Astrocyte (in vitro differentiated cells and primary cell): ENCODE measurements around the gene LAMA3.

Source experiments
- CTCF ChIP-seq: IDR thresholded peaks from 2 replicates; pipeline ENCODE4 v1.5.1; 2011; ENCODE audit warnings: low read depth, mild to moderate bottlenecking, inconsistent platforms, low read length, moderate library complexity; ENCODE audit not compliant: insufficient read depth
- EZH2 ChIP-seq: IDR thresholded peaks from 2 replicates; pipeline ENCODE4 v1.6.1; 2012; ENCODE audit warnings: mild to moderate bottlenecking, low read length, inconsistent platforms; ENCODE audit not compliant: insufficient read depth

- TF ChIP-seq CTCF (no peak), EZH2 (no peak)
These were observed 189.9 kb downstream of the LAMA3 start for GRCh38 chr18:23879126-23879525.
